Measurements from ENCODE around the gene ENO4. TPM values are rescaled to one million over a fixed set of nuclear protein-coding genes. Genes with fewer than 3 reads are reported as not detected.

ENO4 gene
- total and polyA plus RNA-seq, 2 experiments from 2014 or later = 0.24 to 0.44 TPM

DNA sequence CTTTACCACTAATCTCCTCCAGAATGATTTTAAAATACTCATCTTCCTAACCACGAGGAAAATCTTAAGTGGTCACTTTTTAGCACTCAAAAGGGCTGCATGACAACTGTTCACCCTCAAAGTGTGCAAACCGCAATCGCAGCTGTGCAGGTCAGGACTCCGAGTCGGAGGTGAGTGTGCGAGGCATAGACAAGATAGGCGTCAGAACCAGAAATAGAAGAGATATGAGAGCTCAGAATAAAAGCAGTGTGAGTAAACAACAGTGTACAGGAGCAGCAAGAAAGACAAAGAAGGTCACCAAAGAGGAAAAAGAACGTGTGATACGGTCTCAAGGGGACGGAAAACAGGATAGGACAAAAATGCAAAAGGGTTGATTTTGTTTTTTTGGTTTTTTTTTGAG is 17.5 kb upstream of the ENO4 start:
- no peaks in the 10 kb centered on the region for H3K79me2 ChIP-seq (replicated peaks; ENCODE audit: insufficient read depth)
- Mint-ChIP-seq H3K27me3 (ENCODE audit: insufficient read depth, low read depth, poor library complexity) (peaks cover 8% of the 10 kb centered on the region), H3K27ac (no peak overlapping the region), H3K4me3 (no peak overlapping the region), H3K4me1 (peaks cover 42% of the 10 kb centered on the region), H3K9me3 (no peaks in the 10 kb centered on the region), H3K36me3 (ENCODE audit: low read depth) (no peaks in the 10 kb centered on the region)
- H3K4me2 ChIP-seq = no peak overlapping the region
- TF ChIP-seq POLR2AphosphoS5 (IDR thresholded peaks at IDR 0.05; ENCODE audit: low read depth) = no peak
- TF ChIP-seq, protein P1, sequence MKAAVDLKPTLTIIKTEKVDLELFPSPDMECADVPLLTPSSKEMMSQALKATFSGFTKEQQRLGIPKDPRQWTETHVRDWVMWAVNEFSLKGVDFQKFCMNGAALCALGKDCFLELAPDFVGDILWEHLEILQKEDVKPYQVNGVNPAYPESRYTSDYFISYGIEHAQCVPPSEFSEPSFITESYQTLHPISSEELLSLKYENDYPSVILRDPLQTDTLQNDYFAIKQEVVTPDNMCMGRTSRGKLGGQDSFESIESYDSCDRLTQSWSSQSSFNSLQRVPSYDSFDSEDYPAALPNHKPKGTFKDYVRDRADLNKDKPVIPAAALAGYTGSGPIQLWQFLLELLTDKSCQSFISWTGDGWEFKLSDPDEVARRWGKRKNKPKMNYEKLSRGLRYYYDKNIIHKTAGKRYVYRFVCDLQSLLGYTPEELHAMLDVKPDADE (IDR thresholded peaks at IDR 0.05) = no peak
- no peak for TF ChIP-seq ZNF331 (CRISPR knock-in tag; IDR thresholded peaks at IDR 0.05; ENCODE audit: low read depth)
- TF ChIP-seq, protein P2, sequence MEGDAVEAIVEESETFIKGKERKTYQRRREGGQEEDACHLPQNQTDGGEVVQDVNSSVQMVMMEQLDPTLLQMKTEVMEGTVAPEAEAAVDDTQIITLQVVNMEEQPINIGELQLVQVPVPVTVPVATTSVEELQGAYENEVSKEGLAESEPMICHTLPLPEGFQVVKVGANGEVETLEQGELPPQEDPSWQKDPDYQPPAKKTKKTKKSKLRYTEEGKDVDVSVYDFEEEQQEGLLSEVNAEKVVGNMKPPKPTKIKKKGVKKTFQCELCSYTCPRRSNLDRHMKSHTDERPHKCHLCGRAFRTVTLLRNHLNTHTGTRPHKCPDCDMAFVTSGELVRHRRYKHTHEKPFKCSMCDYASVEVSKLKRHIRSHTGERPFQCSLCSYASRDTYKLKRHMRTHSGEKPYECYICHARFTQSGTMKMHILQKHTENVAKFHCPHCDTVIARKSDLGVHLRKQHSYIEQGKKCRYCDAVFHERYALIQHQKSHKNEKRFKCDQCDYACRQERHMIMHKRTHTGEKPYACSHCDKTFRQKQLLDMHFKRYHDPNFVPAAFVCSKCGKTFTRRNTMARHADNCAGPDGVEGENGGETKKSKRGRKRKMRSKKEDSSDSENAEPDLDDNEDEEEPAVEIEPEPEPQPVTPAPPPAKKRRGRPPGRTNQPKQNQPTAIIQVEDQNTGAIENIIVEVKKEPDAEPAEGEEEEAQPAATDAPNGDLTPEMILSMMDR (conservative IDR thresholded peaks at IDR 0.05; ENCODE audit: low read depth in 2 of 2) = no peak
- TF ChIP-seq ZNF462 (CRISPR knock-in tag; IDR thresholded peaks at IDR 0.05) = no peak
- no peak for TF ChIP-seq EZH2 (IDR thresholded peaks at IDR 0.05; ENCODE audit: low read depth, unreplicated experiment)
- no peak for TF ChIP-seq ZNF114 (CRISPR knock-in tag; IDR thresholded peaks at IDR 0.05)
- TF ChIP-seq JUNB (IDR thresholded peaks at IDR 0.05; ENCODE audit: unreplicated experiment) = no peak
- TF ChIP-seq CREB1 (CRISPR knock-in tag; IDR thresholded peaks at IDR 0.05; ENCODE audit: low read depth) = no peak
- no peak for TF ChIP-seq EZH2phosphoT487 (IDR thresholded peaks at IDR 0.05; ENCODE audit: unreplicated experiment)
- no peak for TF ChIP-seq NANOG (IDR thresholded peaks at IDR 0.05; ENCODE audit: borderline replicate concordance)
- TF ChIP-seq, protein P3, sequence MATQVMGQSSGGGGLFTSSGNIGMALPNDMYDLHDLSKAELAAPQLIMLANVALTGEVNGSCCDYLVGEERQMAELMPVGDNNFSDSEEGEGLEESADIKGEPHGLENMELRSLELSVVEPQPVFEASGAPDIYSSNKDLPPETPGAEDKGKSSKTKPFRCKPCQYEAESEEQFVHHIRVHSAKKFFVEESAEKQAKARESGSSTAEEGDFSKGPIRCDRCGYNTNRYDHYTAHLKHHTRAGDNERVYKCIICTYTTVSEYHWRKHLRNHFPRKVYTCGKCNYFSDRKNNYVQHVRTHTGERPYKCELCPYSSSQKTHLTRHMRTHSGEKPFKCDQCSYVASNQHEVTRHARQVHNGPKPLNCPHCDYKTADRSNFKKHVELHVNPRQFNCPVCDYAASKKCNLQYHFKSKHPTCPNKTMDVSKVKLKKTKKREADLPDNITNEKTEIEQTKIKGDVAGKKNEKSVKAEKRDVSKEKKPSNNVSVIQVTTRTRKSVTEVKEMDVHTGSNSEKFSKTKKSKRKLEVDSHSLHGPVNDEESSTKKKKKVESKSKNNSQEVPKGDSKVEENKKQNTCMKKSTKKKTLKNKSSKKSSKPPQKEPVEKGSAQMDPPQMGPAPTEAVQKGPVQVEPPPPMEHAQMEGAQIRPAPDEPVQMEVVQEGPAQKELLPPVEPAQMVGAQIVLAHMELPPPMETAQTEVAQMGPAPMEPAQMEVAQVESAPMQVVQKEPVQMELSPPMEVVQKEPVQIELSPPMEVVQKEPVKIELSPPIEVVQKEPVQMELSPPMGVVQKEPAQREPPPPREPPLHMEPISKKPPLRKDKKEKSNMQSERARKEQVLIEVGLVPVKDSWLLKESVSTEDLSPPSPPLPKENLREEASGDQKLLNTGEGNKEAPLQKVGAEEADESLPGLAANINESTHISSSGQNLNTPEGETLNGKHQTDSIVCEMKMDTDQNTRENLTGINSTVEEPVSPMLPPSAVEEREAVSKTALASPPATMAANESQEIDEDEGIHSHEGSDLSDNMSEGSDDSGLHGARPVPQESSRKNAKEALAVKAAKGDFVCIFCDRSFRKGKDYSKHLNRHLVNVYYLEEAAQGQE (IDR thresholded peaks at IDR 0.05; ENCODE audit: unreplicated experiment) = no peak
- TF ChIP-seq STAT1 (IDR thresholded peaks at IDR 0.05; ENCODE audit: unreplicated experiment) = no peak
- H3K4me3 ChIP-seq = no peak overlapping the region
- no peaks in the 10 kb centered on the region for H3K9me2 ChIP-seq (ENCODE audit: insufficient read depth)
- H3F3A ChIP-seq (replicated peaks; ENCODE audit: low read depth) = no peaks in the 10 kb centered on the region; the same call in 1 of the 2 replicates
- no peak for ATAC-seq
- DNase-seq (ENCODE audit: low spot score) = no peak
- no peaks in the 10 kb centered on the region for H4K20me1 ChIP-seq (replicated peaks; ENCODE audit: insufficient read depth)
- H2AFZ ChIP-seq = no peak overlapping the region
- no peaks in the 10 kb centered on the region for H3K36me3 ChIP-seq (ENCODE audit: insufficient read depth)
- peaks cover 42% of the 10 kb centered on the region for H3K4me1 ChIP-seq (ENCODE audit: insufficient read depth)
- H3K27ac ChIP-seq (ENCODE audit: low read depth) = no peak overlapping the region
- H3K27me3 ChIP-seq (ENCODE audit: insufficient read depth) = no peaks in the 10 kb centered on the region
